ENCODE data around the gene SFSWAP. TPM values are rescaled to one million over a fixed set of nuclear protein-coding genes. Genes with fewer than 3 reads are reported as not detected.

The SFSWAP gene
- total and polyA plus RNA-seq, 2 of the 8 experiments (the other 6 are each of a cell fraction or from before 2014, with no cell fraction given), result 36.5 to 49.5 TPM

DNA sequence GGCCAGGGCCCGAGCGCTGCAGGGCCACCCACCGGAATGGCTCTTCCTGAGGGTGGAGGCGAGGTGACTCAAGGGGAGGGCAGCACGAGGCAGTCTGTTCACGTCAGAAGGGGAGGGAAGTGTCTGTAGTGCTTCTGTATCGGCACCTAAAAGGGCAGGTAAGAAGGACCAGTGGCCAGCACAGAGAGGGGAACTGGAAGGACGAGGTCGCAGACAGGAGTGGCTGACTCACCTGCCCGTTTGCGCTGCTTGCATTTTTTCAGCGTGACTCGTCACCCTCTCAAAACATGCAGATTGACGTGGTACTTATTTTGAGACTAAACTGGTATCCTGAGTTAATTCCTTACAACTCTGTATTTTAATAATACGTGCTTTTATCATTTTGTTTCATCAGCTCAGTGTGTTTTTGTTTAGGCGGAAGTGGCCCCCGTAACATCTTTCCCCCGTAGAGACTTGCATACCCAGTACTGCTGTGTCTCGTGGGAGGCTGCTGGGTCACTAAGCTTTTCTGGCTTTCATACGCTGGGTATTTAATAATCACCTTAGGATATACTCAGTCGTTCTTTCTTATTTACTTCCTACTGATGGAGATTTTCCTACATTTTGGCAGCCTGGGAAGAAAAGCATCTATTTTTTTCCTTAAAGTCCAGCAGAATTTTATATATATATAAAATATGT, 26.4 kb downstream of the SFSWAP start:
- Histone ChIP-seq H3K18ac (ENCODE audit: extremely low read depth, low read length) (no peak overlapping the region), H3K14ac (ENCODE audit: insufficient read length) (no peak overlapping the region), H3K4me1 (replicated peaks in 1 of 4; ENCODE audit: control insufficient read depth in 3 of 4, insufficient read depth in 4 of 4, low read length in 3 of 4) (peaks cover 0 to 7% (median 4%) of the 10 kb centered on the region in 4 experiments; a peak in 4 of 7 replicates), H2AK5ac (ENCODE audit: low read depth, low read length) (no peak overlapping the region), H3K4me3 (ENCODE audit: extremely low read depth in 1 of 4, insufficient read depth in 2 of 4, low read depth in 3 of 4, low read length in 4 of 4) (no peak overlapping the region), H4K8ac (ENCODE audit: extremely low read depth, insufficient read depth, low read length) (no peak overlapping the region), H3K27ac (ENCODE audit: low read depth, low read length) (no peak overlapping the region), H2BK12ac (ENCODE audit: low read depth, low read length) (no peak overlapping the region), H3K79me2 (ENCODE audit: control insufficient read depth in 1 of 2, insufficient read depth in 2 of 2, low read length in 2 of 2) (no peaks in the 10 kb centered on the region), H3K23ac (ENCODE audit: insufficient read length) (no peak overlapping the region), H4K20me1 (replicated peaks in 1 of 2; ENCODE audit: control insufficient read depth in 1 of 2, insufficient read depth in 2 of 2, low read length in 2 of 2) (no peaks in the 10 kb centered on the region), H4K91ac (replicated peaks; ENCODE audit: insufficient read length, low read length) (no peak overlapping the region), H3K9ac (replicated peaks in 1 of 4; ENCODE audit: extremely low read depth in 1 of 4, low read depth in 3 of 4, low read length in 3 of 4) (no peak overlapping the region; a peak in 1 of 7 replicates), H3K36me3 (ENCODE audit: control insufficient read depth in 2 of 4, insufficient read depth in 4 of 4, low read length in 3 of 4) (peaks cover 11 to 56% (median 28%) of the 10 kb centered on the region in 4 experiments), H3K23me2 (ENCODE audit: low read depth, low read length) (no peaks in the 10 kb centered on the region), H2BK5ac (ENCODE audit: low read depth, low read length) (peak overlapping the region; percentile 50; the same call in 1 of the 2 replicates), H3K56ac (replicated peaks; ENCODE audit: insufficient read length, low read depth, low read length) (no peak overlapping the region), H3K27me3 (replicated peaks in 1 of 4; ENCODE audit: control insufficient read depth in 3 of 4, extremely low read depth in 1 of 4, insufficient read depth in 3 of 4, low read length in 3 of 4) (no peaks in the 10 kb centered on the region), H4K5ac (ENCODE audit: insufficient read length, low read depth, low read length) (no peak overlapping the region), H2BK20ac (ENCODE audit: low read length) (no peak overlapping the region), H2BK120ac (replicated peaks; ENCODE audit: low read depth, low read length) (no peak overlapping the region), H3K4me2 (ENCODE audit: insufficient read depth in 1 of 2, low read depth in 2 of 2, low read length in 2 of 2) (peak overlapping the region in 1 of 2 experiments; percentile 19; a peak in 1 of 4 replicates), H2AFZ (ENCODE audit: low read length) (no peak overlapping the region), H3K79me1 (ENCODE audit: low read depth, low read length) (no peaks in the 10 kb centered on the region; the same call in 1 of the 2 replicates), H2BK15ac (ENCODE audit: low read length) (no peak overlapping the region), H3K4ac (replicated peaks; ENCODE audit: insufficient read length, low read depth, low read length) (no peak overlapping the region), H3K9me3 (ENCODE audit: insufficient read depth in 2 of 2, low read depth in 1 of 2, low read length in 1 of 2) (peaks cover 4% of the 10 kb centered on the region in 2 experiments; a peak in 1 of 4 replicates)
- WGBS, 2 experiments (ENCODE audit: extremely low coverage in 1 of 2, insufficient coverage in 1 of 2, insufficient read length in 1 of 2, insufficient replicate concordance in 2 of 2, low coverage in 1 of 2, low lambda C conversion rate in 2 of 2, missing lambda C conversion rate in 1 of 2), result 82% methylated on average over 21 of the region's 21 CpGs; no CpG with 5 or more reads in 1 of the 2 experiments
- DNase-seq (ENCODE audit: low read depth in 1 of 2, low spot score in 2 of 2), result peak in 1 of 2 experiments; percentile 61
- CTCF ChIA-PET (ENCODE audit: partially characterized antibody), result interaction anchor here (0.9 to 7.5 kb wide), 5 partner anchors 11 to 99 kb away, joined by 3 to 56 read pairs (median 4); no protein-coding TSS in a partner anchor
- no peak for FAIRE-seq
- POLR2A ChIA-PET (ENCODE audit: partially characterized antibody), result interaction anchor here (0.8 to 1.3 kb wide), 2 partner anchors 18 to 101 kb away, joined by 3 to 4 read pairs; no protein-coding TSS in a partner anchor
- TF ChIP-seq CHD1 (IDR thresholded peaks at IDR 0.05; ENCODE audit: low read depth, low read length), result no peak
- 0 out of 2 replicates have a peak, but pooled peaks have one; percentile 49 for TF ChIP-seq JUND (IDR thresholded peaks at IDR 0.05; ENCODE audit: low read length)
